HepG2 (cell line): Measurements from ENCODE around the gene TEC. TPM values are rescaled to one million over a fixed set of nuclear protein-coding genes. Genes with fewer than 3 reads are reported as not detected.

Source experiments
- ATAC-seq: fragments of 200-7000 bp; cut with Tn5 transposase; 3 replicates; pipeline ENCODE4 v1.9.1; 2020; ENCODE audit warnings: mild to moderate bottlenecking, moderate library complexity
- BruUV-seq: library from RNA; stranded (reverse); fragments of 400-500 nt; replicated peaks from 2 replicates; lab custom pipeline; 2021; lab: Mats Ljungman, UMichigan
- CTCF ChIA-PET: fragments of 300-600 bp; formaldehyde crosslinking; extraction: SDS; loops from one replicate; lab custom pipeline; 2021; ENCODE audit warnings: low total read pairs, inconsistent platforms, low intra/inter-chr PET ratio; lab: Yijun Ruan, JAX
- POLR2A ChIA-PET: fragments of 350-600 bp; sonication (Branson Sonifier 250); formaldehyde crosslinking; loops from one replicate; lab custom pipeline; 2020; ENCODE audit warnings: antibody characterized with exemption, inconsistent platforms; lab: Yijun Ruan, JAX
- DNase-seq: peaks from one replicate; pipeline ENCODE4 v3.0.0-alpha.2; 2015; ENCODE audit warnings: low spot score
- FAIRE-seq: peaks from 3 replicates; lab custom pipeline; 2011; peaks lifted over from hg19 to GRCh38; lab: Jason Lieb, UNC
- H2AFZ ChIP-seq: one replicate; pipeline ENCODE4 v1.6.1; 2011; ENCODE audit warnings: low read length, inconsistent platforms
- H3K27ac ChIP-seq: fragments of 300-600 bp; 3 replicates; pipeline ENCODE4 v1.8.0; 2011; ENCODE audit warnings: mixed run types, mild to moderate bottlenecking, mixed read lengths, low read length, inconsistent platforms; ENCODE audit not compliant: insufficient read depth; ENCODE audit errors: extremely low read length
- H3K27me3 ChIP-seq, 2 experiments: fragments of 200-600 bp in 1 of 2; 2 replicates in 1 of 2; 3 replicates in 1 of 2; pipeline versions ENCODE4 v1.6.0 to v1.8.0; 2011; ENCODE audit warnings: low read length in 2 of 2, mild to moderate bottlenecking in 2 of 2, moderate library complexity in 2 of 2, inconsistent platforms in 1 of 2; ENCODE audit not compliant: insufficient read depth in 2 of 2, control insufficient read depth in 1 of 2
- H3K36me3 ChIP-seq, 2 experiments: fragments of 200-600 bp in 1 of 2; replicated peaks in 1 of 2; 2 replicates in 1 of 2; 3 replicates in 1 of 2; pipeline versions ENCODE4 v1.5.1 to v1.8.0; 2011; ENCODE audit warnings: low read length in 2 of 2, inconsistent platforms in 1 of 2; ENCODE audit not compliant: insufficient read depth in 2 of 2, control insufficient read depth in 1 of 2
- H3K4me1 ChIP-seq: 2 replicates; pipeline ENCODE4 v1.5.1; 2012; ENCODE audit warnings: low read length, inconsistent platforms; ENCODE audit not compliant: insufficient read depth
- H3K4me2 ChIP-seq: 2 replicates; pipeline ENCODE4 v1.6.0; 2011; ENCODE audit warnings: low read depth, low read length, inconsistent platforms
- H3K4me3 ChIP-seq, 3 experiments: fragments of 200-600 bp in 1 of 3; sonication (generic), shearing (Covaris generic) in 1 of 3; replicated peaks in 1 of 3; 2 replicates each; pipeline ENCODE4 v1.5.1; 2011 to 2016; ENCODE audit warnings: low read length in 3 of 3, inconsistent platforms in 2 of 3, low read depth in 2 of 3, mild to moderate bottlenecking in 2 of 3, control low read depth in 1 of 3, mixed read lengths in 1 of 3; ENCODE audit not compliant: insufficient read depth in 1 of 3
- H3K79me2 ChIP-seq: one replicate; pipeline ENCODE4 v1.6.1; 2011; ENCODE audit warnings: low read length, inconsistent platforms; ENCODE audit not compliant: insufficient read depth
- H3K9ac ChIP-seq: 2 replicates; pipeline ENCODE4 v1.6.0; 2011; ENCODE audit warnings: mild to moderate bottlenecking, low read depth, low read length, inconsistent platforms; ENCODE audit not compliant: insufficient read depth
- H3K9me3 ChIP-seq: 2 replicates; pipeline ENCODE4 v1.5.1; 2012; ENCODE audit warnings: mild to moderate bottlenecking, low read length
- H4K20me1 ChIP-seq: 2 replicates; pipeline ENCODE4 v1.6.0; 2011; ENCODE audit warnings: inconsistent platforms, mild to moderate bottlenecking, low read length, moderate library complexity; ENCODE audit not compliant: insufficient read depth
- HIVEP1 ChIP-seq: sonication (generic); formaldehyde crosslinking; IDR thresholded peaks from 2 replicates; pipeline ENCODE4 v1.4.0; 2020; ENCODE audit warnings: mild to moderate bottlenecking, missing genetic modification reagents
- JARID2 ChIP-seq: sonication (generic); formaldehyde crosslinking; IDR thresholded peaks from 2 replicates; pipeline ENCODE4 v1.8.1; 2023; ENCODE audit warnings: missing genetic modification reagents, inconsistent platforms; ENCODE audit not compliant: insufficient replicate concordance
- KDM6A ChIP-seq: IDR thresholded peaks from 2 replicates; pipeline ENCODE4 v1.6.1; 2016; ENCODE audit warnings: low read depth
- KLF16 ChIP-seq, 2 experiments: sonication (generic) in 1 of 2; formaldehyde crosslinking in 1 of 2; IDR thresholded peaks; 2 replicates each; pipeline versions ENCODE4 v1.6.1 to v1.8.0; 2016 to 2023; ENCODE audit warnings: missing genetic modification reagents in 2 of 2, missing compliant biosample characterization in 1 of 2
- MTA3 ChIP-seq: sonication (generic); formaldehyde crosslinking; IDR thresholded peaks from 2 replicates; pipeline ENCODE4 v1.4.0; 2020; ENCODE audit warnings: missing genetic modification reagents
- SIX1 ChIP-seq: sonication (generic); formaldehyde crosslinking; IDR thresholded peaks from 2 replicates; pipeline ENCODE4 v1.4.0; 2020; ENCODE audit warnings: missing genetic modification reagents, borderline replicate concordance
- ZFAT ChIP-seq: sonication (generic); formaldehyde crosslinking; conservative IDR thresholded peaks from 2 replicates; pipeline ENCODE4 v1.8.1; 2023; ENCODE audit warnings: missing genetic modification reagents, inconsistent platforms
- ZNF138 ChIP-seq: sonication (generic); formaldehyde crosslinking; IDR thresholded peaks from 2 replicates; pipeline ENCODE4 v1.5.0; 2020; ENCODE audit warnings: mild to moderate bottlenecking, low read depth, missing genetic modification reagents
- ZNF256 ChIP-seq: sonication (generic); formaldehyde crosslinking; conservative IDR thresholded peaks from 2 replicates; pipeline ENCODE4 v1.4.0; 2020; ENCODE audit warnings: missing genetic modification reagents
- ZNF317 ChIP-seq: sonication (generic); formaldehyde crosslinking; IDR thresholded peaks from 2 replicates; pipeline ENCODE4 v1.5.0; 2020; ENCODE audit warnings: mild to moderate bottlenecking, missing genetic modification reagents
- ZNF556 ChIP-seq: sonication (generic); formaldehyde crosslinking; IDR thresholded peaks from 2 replicates; pipeline ENCODE4 v1.4.0; 2020; ENCODE audit warnings: mild to moderate bottlenecking, missing genetic modification reagents, borderline replicate concordance
- ZNF564 ChIP-seq: sonication (generic); formaldehyde crosslinking; IDR thresholded peaks from 2 replicates; pipeline ENCODE4 v1.8.1; 2023; ENCODE audit warnings: mild to moderate bottlenecking, missing genetic modification reagents
- WGBS: methylation state at CpG from one replicate; pipeline ENCODE4 v1.1.6; 2017; ENCODE audit warnings: low lambda C conversion rate; 5-methylcytosine and 5-hydroxymethylcytosine counted together
- in situ Hi-C: cut with HindIII; loops from 2 replicates; pipeline ENCODE4 v1.10.0; 2017; ENCODE audit warnings: low pct_unique_long_range_greater_than_20kb; ENCODE audit not compliant: extremely low pct_ligation_motif_present
- intact Hi-C: fragments of 100-400 bp; cut with micrococcal nuclease; formaldehyde crosslinking; loops from one replicate; pipeline ENCODE4 v1.10.0; 2022; ENCODE audit not compliant: unreplicated experiment
- polyA plus RNA-seq, 8 experiments: library from polyadenylated mRNA; depleted of rRNA in 3 of 8; stranded (reverse) in 7 of 8; unstranded in 1 of 8; fragments of >200 nt; fragmentation: Illumina TruSeq in 4 of 8; extraction: Trizol in 4 of 8; gene quantifications; 2 replicates each; pipeline versions ENCODE4 v1.2.1 to v1.2.3, GENCODE V29; 2011 to 2016; ENCODE audit warnings: low read depth in 4 of 8, missing spikeins in 1 of 8, mixed read lengths in 1 of 8; ENCODE audit not compliant: insufficient read depth in 1 of 8
- total RNA-seq, 5 experiments: library from RNA; depleted of rRNA; stranded (reverse); fragments of >200 nt; fragmentation: Illumina TruSeq; extraction: Trizol; gene quantifications; 2 replicates each; pipeline ENCODE4 v1.2.3, GENCODE V29; 2016; ENCODE audit warnings: low read depth in 1 of 5
- TF ChIP-seq, protein P1 (sequence below): IDR thresholded peaks from 2 replicates; pipeline ENCODE4 v1.6.1; 2016; ENCODE audit warnings: low read depth, control low read depth
- TF ChIP-seq, protein P2 (sequence below): sonication (generic); formaldehyde crosslinking; IDR thresholded peaks from 2 replicates; pipeline ENCODE4 v1.5.0; 2020; ENCODE audit warnings: mild to moderate bottlenecking, low read depth, missing genetic modification reagents, borderline replicate concordance
- TF ChIP-seq, protein P3 (sequence below): sonication (generic); formaldehyde crosslinking; IDR thresholded peaks from 2 replicates; pipeline ENCODE4 v1.8.1; 2023; ENCODE audit warnings: mild to moderate bottlenecking, missing genetic modification reagents, borderline replicate concordance
- TF ChIP-seq, protein P4 (sequence below): sonication (generic); formaldehyde crosslinking; IDR thresholded peaks from 2 replicates; pipeline ENCODE4 v1.8.1; 2023; ENCODE audit warnings: mild to moderate bottlenecking, inconsistent platforms, moderate library complexity, missing genetic modification reagents, borderline replicate concordance
- TF ChIP-seq, protein P5 (sequence below): sonication (generic); formaldehyde crosslinking; IDR thresholded peaks from 2 replicates; pipeline ENCODE4 v1.5.0; 2020; ENCODE audit warnings: missing genetic modification reagents

The TEC gene
- total and polyA plus RNA-seq, 2 of the 13 experiments (the other 11 are each of a cell fraction or from before 2014, with no cell fraction given), result 0.05 to 0.20 TPM

DNA sequence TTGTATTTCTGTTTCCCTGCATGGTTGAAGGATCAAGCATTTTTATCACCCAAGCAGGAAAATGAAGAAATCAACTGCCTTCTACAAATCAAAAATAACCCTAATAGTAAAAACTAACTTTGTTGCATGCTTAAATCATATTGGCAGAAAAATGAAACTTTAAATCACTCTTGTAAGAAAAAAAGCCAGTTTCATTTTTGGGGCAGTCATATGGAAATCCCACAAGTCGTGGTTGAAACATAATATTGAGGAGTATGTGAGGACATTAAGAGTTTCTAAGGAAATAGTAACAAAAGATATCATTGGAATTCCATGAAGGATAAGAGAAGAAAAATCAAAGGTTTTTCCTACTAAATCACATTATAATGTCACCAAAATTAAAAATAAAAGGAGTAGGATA lies 8.4 kb downstream of the TEC start:
- Histone ChIP-seq H3K4me3 (no peak overlapping the region), H3K79me2 (no peaks in the 10 kb centered on the region), H3K4me2 (no peak overlapping the region), H3K4me1 (no peaks in the 10 kb centered on the region), H2AFZ (no peak overlapping the region), H3K36me3 (no peaks in the 10 kb centered on the region), H3K27ac (no peak overlapping the region), H4K20me1 (no peaks in the 10 kb centered on the region), H3K27me3 (no peaks in the 10 kb centered on the region), H3K9ac (no peak overlapping the region), H3K9me3 (no peaks in the 10 kb centered on the region)
- intact Hi-C loops, result no loop called here
- ATAC-seq (no peak), FAIRE-seq (no peak), DNase-seq (no peak)
- CTCF ChIA-PET, result no interaction called here
- in situ Hi-C loops, result no loop called here
- POLR2A ChIA-PET, result no interaction called here
- no TSS peak for BruUV-seq
- TF ChIP-seq ZFAT (CRISPR knock-in tag), result no peak
- TF ChIP-seq, protein P1, sequence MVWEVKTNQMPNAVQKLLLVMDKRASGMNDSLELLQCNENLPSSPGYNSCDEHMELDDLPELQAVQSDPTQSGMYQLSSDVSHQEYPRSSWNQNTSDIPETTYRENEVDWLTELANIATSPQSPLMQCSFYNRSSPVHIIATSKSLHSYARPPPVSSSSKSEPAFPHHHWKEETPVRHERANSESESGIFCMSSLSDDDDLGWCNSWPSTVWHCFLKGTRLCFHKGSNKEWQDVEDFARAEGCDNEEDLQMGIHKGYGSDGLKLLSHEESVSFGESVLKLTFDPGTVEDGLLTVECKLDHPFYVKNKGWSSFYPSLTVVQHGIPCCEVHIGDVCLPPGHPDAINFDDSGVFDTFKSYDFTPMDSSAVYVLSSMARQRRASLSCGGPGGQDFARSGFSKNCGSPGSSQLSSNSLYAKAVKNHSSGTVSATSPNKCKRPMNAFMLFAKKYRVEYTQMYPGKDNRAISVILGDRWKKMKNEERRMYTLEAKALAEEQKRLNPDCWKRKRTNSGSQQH (CRISPR knock-in tag), result no peak
- no peak for TF ChIP-seq ZNF564
- TF ChIP-seq JARID2 (CRISPR knock-in tag), result no peak
- TF ChIP-seq ZNF317, result no peak
- TF ChIP-seq KDM6A (CRISPR knock-in tag), result no peak
- TF ChIP-seq ZNF556 (CRISPR knock-in tag), result no peak
- TF ChIP-seq ZNF138, result no peak
- no peak for TF ChIP-seq HIVEP1 (CRISPR knock-in tag)
- TF ChIP-seq KLF16 (CRISPR knock-in tag; IDR thresholded peaks at IDR 0.05), result no peak
- TF ChIP-seq MTA3 (CRISPR knock-in tag), result no peak
- TF ChIP-seq, protein P2, sequence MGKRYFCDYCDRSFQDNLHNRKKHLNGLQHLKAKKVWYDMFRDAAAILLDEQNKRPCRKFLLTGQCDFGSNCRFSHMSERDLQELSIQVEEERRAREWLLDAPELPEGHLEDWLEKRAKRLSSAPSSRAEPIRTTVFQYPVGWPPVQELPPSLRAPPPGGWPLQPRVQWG (CRISPR knock-in tag), result no peak
- TF ChIP-seq, protein P3, sequence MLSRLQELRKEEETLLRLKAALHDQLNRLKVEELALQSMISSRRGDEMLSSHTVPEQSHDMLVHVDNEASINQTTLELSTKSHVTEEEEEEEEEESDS (CRISPR knock-in tag), result no peak
- TF ChIP-seq, protein P4, sequence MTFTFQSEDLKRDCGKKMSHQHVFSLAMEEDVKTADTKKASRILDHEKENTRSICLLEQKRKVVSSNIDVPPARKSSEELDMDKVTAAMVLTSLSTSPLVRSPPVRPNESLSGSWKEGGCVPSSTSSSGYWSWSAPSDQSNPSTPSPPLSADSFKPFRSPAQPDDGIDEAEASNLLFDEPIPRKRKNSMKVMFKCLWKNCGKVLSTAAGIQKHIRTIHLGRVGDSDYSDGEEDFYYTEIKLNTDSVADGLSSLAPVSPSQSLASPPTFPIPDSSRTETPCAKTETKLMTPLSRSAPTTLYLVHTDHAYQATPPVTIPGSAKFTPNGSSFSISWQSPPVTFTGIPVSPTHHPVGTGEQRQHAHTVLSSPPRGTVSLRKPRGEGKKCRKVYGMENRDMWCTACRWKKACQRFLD (CRISPR knock-in tag), result no peak
- no peak for TF ChIP-seq SIX1 (CRISPR knock-in tag)
- TF ChIP-seq ZNF256, result no peak
- TF ChIP-seq, protein P5, sequence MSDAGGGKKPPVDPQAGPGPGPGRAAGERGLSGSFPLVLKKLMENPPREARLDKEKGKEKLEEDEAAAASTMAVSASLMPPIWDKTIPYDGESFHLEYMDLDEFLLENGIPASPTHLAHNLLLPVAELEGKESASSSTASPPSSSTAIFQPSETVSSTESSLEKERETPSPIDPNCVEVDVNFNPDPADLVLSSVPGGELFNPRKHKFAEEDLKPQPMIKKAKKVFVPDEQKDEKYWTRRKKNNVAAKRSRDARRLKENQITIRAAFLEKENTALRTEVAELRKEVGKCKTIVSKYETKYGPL (CRISPR knock-in tag), result no peak
- 15% methylated on average over 1 of the region's 1 CpG for WGBS
